Measurements from ENCODE around the gene ZFYVE28.

DNA sequence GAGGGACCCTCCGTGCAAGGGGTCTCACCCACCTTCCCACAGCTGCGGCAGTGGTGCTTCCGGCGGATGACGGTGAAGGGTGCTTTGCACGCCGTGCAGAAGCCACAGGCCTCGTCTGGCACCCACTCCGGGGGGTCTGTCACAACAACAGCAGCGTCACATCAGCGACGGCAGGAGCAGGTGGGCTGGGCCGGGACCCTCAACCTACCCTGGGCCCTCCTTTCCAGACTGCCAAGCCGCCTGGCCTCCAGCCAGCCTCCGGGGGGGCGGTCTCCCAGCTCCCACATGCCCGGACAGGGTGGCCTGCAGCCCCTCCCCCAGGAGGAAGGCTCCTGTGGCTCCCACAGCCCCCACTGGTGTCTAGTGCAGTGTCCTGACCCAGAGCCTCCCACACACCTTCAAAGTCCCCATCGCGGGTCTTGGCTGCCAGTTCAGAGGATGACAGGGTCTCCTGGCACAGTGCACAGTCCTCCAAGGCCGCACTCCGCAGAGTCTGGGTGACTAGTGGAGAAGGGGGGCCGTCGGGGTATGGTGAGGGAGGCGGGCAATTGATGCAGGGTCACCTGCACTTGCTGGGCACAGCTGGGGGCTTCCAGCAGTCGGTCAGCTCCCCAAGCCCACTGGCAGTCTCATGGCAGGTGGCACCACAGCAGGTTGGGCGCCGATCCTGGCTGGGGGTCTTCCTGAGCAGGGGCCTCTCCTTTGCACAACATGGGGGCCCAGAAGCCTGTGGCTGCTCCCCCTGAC, 147.0 kb downstream of the ZFYVE28 start:
- TF ChIP-seq, protein P1, sequence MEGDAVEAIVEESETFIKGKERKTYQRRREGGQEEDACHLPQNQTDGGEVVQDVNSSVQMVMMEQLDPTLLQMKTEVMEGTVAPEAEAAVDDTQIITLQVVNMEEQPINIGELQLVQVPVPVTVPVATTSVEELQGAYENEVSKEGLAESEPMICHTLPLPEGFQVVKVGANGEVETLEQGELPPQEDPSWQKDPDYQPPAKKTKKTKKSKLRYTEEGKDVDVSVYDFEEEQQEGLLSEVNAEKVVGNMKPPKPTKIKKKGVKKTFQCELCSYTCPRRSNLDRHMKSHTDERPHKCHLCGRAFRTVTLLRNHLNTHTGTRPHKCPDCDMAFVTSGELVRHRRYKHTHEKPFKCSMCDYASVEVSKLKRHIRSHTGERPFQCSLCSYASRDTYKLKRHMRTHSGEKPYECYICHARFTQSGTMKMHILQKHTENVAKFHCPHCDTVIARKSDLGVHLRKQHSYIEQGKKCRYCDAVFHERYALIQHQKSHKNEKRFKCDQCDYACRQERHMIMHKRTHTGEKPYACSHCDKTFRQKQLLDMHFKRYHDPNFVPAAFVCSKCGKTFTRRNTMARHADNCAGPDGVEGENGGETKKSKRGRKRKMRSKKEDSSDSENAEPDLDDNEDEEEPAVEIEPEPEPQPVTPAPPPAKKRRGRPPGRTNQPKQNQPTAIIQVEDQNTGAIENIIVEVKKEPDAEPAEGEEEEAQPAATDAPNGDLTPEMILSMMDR (IDR thresholded peaks at IDR 0.05), result no peak
- TF ChIP-seq EP300 (IDR thresholded peaks at IDR 0.05; ENCODE audit: low read depth) (no peak), POLR2AphosphoS5 (IDR thresholded peaks at IDR 0.05) (no peak), POLR2A (IDR thresholded peaks at IDR 0.05) (no peak)
